ENCODE data around the gene ZSCAN16. TPM values are rescaled to one million over a fixed set of nuclear protein-coding genes. Genes with fewer than 3 reads are reported as not detected.

ZSCAN16 gene
- total and polyA plus RNA-seq, 9 of the 15 experiments (the other 6 are each of a cell fraction or from before 2014, with no cell fraction given) = 0.08 TPM; not detected in 8

- TF ChIP-seq ETV6 (IDR thresholded peaks at IDR 0.05; ENCODE audit: borderline replicate concordance in 1 of 2, low read depth in 2 of 2, low read length in 1 of 2) = no peak
- TF ChIP-seq ETV6 (CRISPR knock-in tag; IDR thresholded peaks at IDR 0.05; ENCODE audit: borderline replicate concordance) = peak; percentile 87; the same call in 1 of the 2 replicates
- TF ChIP-seq PCBP2 (IDR thresholded peaks at IDR 0.05; ENCODE audit: low read depth, low read length, poor library complexity, severe bottlenecking) = no peak
- peak; percentile 67; the same call in 1 of the 2 replicates for TF ChIP-seq ZHX1 (conservative IDR thresholded peaks at IDR 0.05; ENCODE audit: low read length)
- TF ChIP-seq SMAD1 (IDR thresholded peaks at IDR 0.05; ENCODE audit: low read depth, low read length, partially characterized antibody) = peak; percentile 81
- peak in 1 of 2 experiments; percentile 82; a peak in 2 of 4 replicates for TF ChIP-seq TEAD1 (CRISPR knock-in tag; IDR thresholded peaks at IDR 0.05)
- TF ChIP-seq KDM1A (IDR thresholded peaks at IDR 0.05) = peak in 1 of 2 experiments; percentile 43; a peak in 1 of 4 replicates
- no peak for TF ChIP-seq FUS (optimal IDR thresholded peaks at IDR 0.05; ENCODE audit: low read depth, low read length)
- TF ChIP-seq ATF7 (IDR thresholded peaks at IDR 0.05) = peak; percentile 88
- 0 out of 2 replicates have a peak, but pooled peaks have one; percentile 5 for TF ChIP-seq LARP7 (IDR thresholded peaks at IDR 0.05)
- peak; percentile 97 for TF ChIP-seq RBFOX2 (IDR thresholded peaks at IDR 0.05; ENCODE audit: low read depth, low read length)
- TF ChIP-seq DPF2 (IDR thresholded peaks at IDR 0.05) = 0 out of 2 replicates have a peak, but pooled peaks have one; percentile 33
- 0 out of 2 replicates have a peak, but pooled peaks have one; percentile 19 for TF ChIP-seq FOXJ2 (tag; IDR thresholded peaks at IDR 0.05)
- TF ChIP-seq ZNF232 (CRISPR knock-in tag; IDR thresholded peaks at IDR 0.05) = peak; percentile 88
- peak; percentile 94 for TF ChIP-seq MTA3 (IDR thresholded peaks at IDR 0.05; ENCODE audit: borderline replicate concordance)
- peak; percentile 54 to 72; a peak in 3 of 4 replicates for TF ChIP-seq TBL1XR1 (IDR thresholded peaks at IDR 0.05; ENCODE audit: low read length in 2 of 2)
- peak; percentile 71 for TF ChIP-seq JUND (IDR thresholded peaks at IDR 0.05; ENCODE audit: borderline replicate concordance, low read depth, low read length)
- TF ChIP-seq JUND (tag; IDR thresholded peaks at IDR 0.05; ENCODE audit: borderline replicate concordance, low read depth, low read length) = peak; percentile 46; the same call in 1 of the 3 replicates
- TF ChIP-seq ASH1L (IDR thresholded peaks at IDR 0.05; ENCODE audit: borderline replicate concordance, low read depth, partially characterized antibody) = peak; percentile 5
- no peak for TF ChIP-seq EZH2 (IDR thresholded peaks at IDR 0.05; ENCODE audit: borderline replicate concordance, low read depth, low read length)
- no peak for TF ChIP-seq HES1 (IDR thresholded peaks at IDR 0.05; ENCODE audit: low read depth)
These were observed 17.3 kb downstream of the ZSCAN16 start, which contains the start of gene ZKSCAN8 (continued) for GRCh38 chr6:28141500-28142329.
